Activated T-helper 9 cell treated with anti-CD3 and anti-CD28 coated beads, Interleukin-2, amount 50 U/mL, for 16 hours (primary cell): ENCODE results near the gene GUCY2C.

Experiments
- DNase-seq: peaks from one replicate; pipeline ENCODE4 v3.0.0-alpha.2; 2020; ENCODE audit warnings: low read depth

Gene GUCY2C

DNA sequence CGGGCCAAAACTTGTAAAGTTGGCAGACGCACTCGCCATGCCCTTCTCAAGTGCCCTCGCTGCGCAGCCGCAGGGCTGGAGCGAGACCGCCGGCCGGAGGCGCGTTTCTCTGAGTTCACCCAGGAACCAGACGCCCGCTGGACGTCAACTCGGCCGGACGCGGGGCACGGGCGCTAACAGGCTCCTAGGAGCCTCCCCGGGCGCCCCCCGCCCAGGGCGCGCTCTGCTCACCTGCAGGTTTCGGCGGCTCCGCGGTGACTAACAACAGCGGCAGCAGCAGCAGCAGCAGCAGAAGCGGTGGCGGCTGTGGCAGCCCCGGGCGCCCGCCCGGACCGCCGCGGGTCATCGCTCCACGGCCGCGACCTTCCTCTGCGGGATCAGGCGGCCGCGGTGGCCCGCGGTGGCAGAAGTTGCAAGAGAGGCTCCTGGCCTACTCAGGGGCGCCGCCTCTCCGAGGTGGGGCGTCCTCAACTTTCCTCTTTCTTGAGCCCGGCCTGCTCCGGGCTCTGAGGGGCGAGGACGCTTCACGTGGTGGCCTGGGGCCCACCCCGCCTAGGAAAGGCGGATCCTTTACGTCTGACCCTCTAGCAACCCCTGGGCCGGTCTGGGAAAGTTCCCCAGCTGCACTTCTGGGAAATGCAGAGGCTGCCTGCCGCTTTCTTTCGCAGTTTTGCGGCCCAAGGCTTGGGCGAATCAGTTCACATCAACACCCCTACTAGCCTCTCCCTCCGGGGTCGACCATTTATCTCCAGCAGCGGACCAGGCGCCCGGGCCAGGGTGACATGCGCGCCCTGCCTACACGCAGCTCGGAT lies 128.8 kb downstream of the GUCY2C start, which contains the start of gene PLBD1:
TSS of gene PLBD1 (minus strand) at position 533 of the 812 bp plus-strand sequence. CDS start at position 346, 187 bp downstream.
- DNase-seq = no peak

DNA sequence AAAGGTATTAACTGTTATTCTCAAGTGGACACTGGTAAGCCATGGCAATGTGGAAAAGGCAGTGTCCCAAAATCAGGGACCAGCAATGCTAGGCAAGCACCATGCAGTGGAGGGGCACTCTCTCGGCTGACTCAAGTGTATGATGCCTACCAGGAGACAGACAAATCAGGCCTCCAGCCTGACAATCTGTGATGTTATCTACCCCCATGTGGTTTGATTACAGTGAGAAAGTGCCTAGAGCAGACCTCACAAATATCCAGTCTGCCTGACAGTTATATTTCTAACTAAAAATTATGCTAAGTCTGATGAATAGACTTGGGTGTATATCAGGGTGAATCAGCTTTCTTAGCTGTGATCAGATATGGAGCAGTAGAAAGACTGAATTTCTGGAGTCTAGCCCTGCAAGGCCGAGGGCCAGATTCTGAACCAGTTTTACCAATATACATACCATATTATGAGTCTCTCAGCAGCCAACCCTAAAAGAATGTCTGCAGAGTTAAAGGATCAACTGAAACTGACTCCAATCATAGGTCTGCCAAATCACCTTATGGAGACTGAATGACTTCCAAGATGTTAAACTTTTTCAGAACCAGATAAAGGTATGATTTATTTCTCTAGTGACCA lies 132.0 kb downstream of the GUCY2C start:
- DNase-seq = no peak

DNA sequence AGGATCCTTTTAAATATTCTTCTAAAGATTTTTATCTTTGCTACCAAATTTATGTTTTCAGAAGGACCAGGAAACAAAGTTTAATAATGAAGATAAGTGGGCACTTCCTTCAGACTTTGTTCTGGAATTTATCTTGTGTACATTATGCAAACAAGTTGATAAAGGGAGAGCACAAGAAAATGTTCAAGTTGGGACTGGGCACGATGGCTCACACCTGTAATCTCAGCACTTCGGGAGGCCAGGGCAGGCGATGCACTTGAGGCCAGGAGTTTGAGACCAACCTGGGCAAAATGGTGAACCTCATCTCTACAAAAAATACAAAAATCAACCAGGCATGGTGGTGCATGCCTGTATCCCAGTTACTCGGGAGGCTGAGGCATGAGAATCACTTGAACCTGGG lies 133.4 kb downstream of the GUCY2C start:
- DNase-seq = no peak
